ENCODE results near the gene P3R3URF. TPM values are rescaled to one million over a fixed set of nuclear protein-coding genes. Genes with fewer than 3 reads are reported as not detected.

The P3R3URF gene
- total RNA-seq, 1 donor from 2014 or later: not detected

DNA sequence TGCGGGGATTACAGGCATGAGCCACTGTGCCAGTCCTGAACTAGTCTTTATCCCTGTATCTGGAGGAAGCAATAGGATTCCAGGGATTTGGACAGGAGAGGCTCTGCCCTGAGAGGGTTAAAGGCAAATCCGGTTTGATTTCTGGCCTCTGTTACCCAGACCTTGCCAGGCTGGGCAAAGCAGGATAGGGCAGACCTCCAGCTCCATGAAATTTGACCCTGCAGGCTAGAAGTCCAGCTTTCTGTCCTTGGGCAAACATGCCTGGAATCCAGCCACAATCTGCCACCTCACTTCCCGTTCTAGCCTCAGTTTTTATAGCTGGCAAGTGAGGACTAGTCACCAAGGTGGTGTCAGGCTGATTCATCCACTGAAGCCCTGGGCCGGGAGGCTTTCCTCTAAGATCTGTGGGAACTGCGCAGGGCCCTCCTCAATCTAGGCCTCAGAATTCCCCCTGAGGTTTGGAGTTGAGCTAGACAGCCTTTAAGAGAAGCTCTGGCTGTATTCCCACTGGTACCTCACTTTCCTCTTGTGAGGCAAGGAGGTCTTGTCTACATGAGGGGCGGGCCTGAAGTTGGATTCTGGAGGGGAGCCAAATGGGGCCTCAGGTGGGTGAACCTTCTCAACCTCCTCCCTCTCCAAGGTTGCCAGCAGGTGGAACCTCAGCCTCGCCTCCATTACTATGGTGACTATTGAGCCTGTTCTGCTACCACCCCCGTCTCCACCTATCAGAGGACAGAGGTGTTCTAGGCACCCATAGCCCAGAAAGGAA, 7.0 kb upstream of the P3R3URF start:
- peak; percentile 73 to 96 for DNase-seq (ENCODE audit: low spot score in 2 of 2)
- no peaks in the 10 kb centered on the region for H3K27me3 ChIP-seq
- TF ChIP-seq, protein P1, sequence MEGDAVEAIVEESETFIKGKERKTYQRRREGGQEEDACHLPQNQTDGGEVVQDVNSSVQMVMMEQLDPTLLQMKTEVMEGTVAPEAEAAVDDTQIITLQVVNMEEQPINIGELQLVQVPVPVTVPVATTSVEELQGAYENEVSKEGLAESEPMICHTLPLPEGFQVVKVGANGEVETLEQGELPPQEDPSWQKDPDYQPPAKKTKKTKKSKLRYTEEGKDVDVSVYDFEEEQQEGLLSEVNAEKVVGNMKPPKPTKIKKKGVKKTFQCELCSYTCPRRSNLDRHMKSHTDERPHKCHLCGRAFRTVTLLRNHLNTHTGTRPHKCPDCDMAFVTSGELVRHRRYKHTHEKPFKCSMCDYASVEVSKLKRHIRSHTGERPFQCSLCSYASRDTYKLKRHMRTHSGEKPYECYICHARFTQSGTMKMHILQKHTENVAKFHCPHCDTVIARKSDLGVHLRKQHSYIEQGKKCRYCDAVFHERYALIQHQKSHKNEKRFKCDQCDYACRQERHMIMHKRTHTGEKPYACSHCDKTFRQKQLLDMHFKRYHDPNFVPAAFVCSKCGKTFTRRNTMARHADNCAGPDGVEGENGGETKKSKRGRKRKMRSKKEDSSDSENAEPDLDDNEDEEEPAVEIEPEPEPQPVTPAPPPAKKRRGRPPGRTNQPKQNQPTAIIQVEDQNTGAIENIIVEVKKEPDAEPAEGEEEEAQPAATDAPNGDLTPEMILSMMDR (IDR thresholded peaks at IDR 0.05): no peak
- peaks cover 0 to 6% of the 10 kb centered on the region in 2 donors for H3K36me3 ChIP-seq
- peak overlapping the region; percentile 93 for H3K27ac ChIP-seq
- no peaks in the 10 kb centered on the region for H3K9me3 ChIP-seq
- no peak overlapping the region for H3K4me3 ChIP-seq
- H3K4me1 ChIP-seq: peaks cover 5 to 13% of the 10 kb centered on the region in 2 donors
- intact Hi-C loops (cut with DNase I): loop anchor here (1.0 to 5.0 kb wide), 6 partner anchors 15 to 380 kb away; partner anchors contain the start of genes LURAP1, MAST2, PIK3R3 and POMGNT1

- no peak overlapping the region for H3K4me3 ChIP-seq
- no peak for DNase-seq (ENCODE audit: low spot score in 2 of 2)
- TF ChIP-seq, protein P1 (IDR thresholded peaks at IDR 0.05): no peak
- H3K36me3 ChIP-seq: no peaks in the 10 kb centered on the region
- intact Hi-C loops (cut with DNase I): loop anchor here (2.0 to 5.0 kb wide), 3 partner anchors 49 to 379 kb away; partner anchors contain the start of genes MAST2 and PIK3R3
- H3K9me3 ChIP-seq: no peaks in the 10 kb centered on the region
- no peak overlapping the region for H3K27ac ChIP-seq
- peaks cover 5 to 13% of the 10 kb centered on the region in 2 donors for H3K4me1 ChIP-seq
- no peaks in the 10 kb centered on the region for H3K27me3 ChIP-seq
These were observed 5.3 kb upstream of the P3R3URF start for GRCh38 chr1:46181343-46182260.

- Histone ChIP-seq H3K27me3 (no peaks in the 10 kb centered on the region), H3K9me3 (no peaks in the 10 kb centered on the region), H3K4me1 (peaks cover 5 to 13% of the 10 kb centered on the region in 2 donors), H3K27ac (no peak overlapping the region), H3K4me3 (no peak overlapping the region), H3K36me3 (no peaks in the 10 kb centered on the region)
- intact Hi-C loops (cut with DNase I): loop anchor here (5.0 kb wide), 1 partner anchor 288 kb away; no protein-coding TSS in a partner anchor
- TF ChIP-seq, protein P1 (IDR thresholded peaks at IDR 0.05): no peak
- no peak for DNase-seq (ENCODE audit: low spot score in 2 of 2)
These were observed 3.9 kb upstream of the P3R3URF start for GRCh38 chr1:46180082-46180616.

DNA sequence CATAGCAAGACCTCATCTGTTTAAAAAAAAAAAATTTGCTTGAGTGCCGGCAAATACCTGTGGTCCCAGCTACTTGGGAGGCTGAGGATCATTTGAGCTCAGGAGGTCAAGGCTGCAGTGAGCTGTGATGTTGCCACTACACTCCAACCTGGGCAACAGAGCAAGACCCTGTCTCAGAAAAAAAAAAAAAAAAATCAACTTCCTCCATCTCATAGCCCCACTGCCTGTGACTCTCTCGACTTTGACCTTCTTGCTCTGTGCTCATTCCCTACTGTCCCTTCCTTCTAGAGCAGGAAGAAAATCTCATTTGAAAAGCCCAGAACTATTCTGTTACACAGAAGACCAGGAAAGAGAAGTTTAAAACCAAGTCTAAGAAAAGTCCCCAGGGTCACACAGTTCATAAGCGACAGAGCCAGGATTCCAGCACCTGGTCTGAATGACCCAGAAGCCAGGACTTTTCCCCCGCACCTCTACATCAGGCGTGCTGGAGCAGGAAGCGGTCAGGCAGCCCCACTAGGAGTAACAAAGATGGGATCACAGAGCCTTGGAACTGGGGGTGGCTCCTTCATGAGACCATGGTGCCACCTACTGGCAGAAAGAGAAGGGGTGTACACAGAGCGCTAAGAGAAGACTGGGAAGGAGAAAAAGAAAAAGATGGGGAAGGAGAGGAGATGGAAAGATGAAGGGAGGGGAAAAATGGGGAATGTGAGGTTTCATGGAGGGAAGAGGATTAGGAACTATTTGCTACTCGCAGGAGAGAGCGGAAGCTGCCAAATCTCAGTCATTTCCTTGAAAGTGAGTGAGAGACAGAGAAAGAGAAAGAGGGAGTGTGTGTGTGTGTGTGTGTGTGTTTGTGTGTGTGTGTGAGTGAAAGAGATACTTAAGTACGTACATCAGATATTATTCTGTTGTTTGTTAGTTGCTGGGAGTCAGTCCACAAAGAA, 3.1 kb upstream of the P3R3URF start:
- peak overlapping the region in 1 of 2 donors; percentile 44 for H3K27ac ChIP-seq

More for the DNA sequence above, 3.1 kb upstream of the P3R3URF start:
- intact Hi-C loops (cut with DNase I): loop anchor here (1.0 to 10.0 kb wide), 4 partner anchors 44 to 495 kb away; partner anchors contain the start of genes GPBP1L1 and TMEM69
- peak; percentile 27 to 91 for DNase-seq (ENCODE audit: low spot score in 2 of 2)
- Histone ChIP-seq H3K4me1 (peaks cover 8 to 13% of the 10 kb centered on the region in 2 donors), H3K36me3 (no peaks in the 10 kb centered on the region), H3K27me3 (no peaks in the 10 kb centered on the region), H3K9me3 (no peaks in the 10 kb centered on the region), H3K4me3 (no peak overlapping the region)
- TF ChIP-seq, protein P1 (IDR thresholded peaks at IDR 0.05): peak; percentile 81 to 96 (median 88)
